Naive thymus-derived CD4-positive, alpha-beta T cell (primary cell): ENCODE measurements around the gene HERPUD1. TPM values are rescaled to one million over a fixed set of nuclear protein-coding genes. Genes with fewer than 3 reads are reported as not detected.
A peak's percentile ranks its signal among the peaks of the same experiment; 100 is the strongest.

Experiments used
- ATAC-seq: fragments of 150-1000 bp; cut with Tn5 transposase; 2 replicates; pipeline ENCODE4 v1.10.0; 2021; ENCODE audit warnings: mild to moderate bottlenecking, moderate library complexity
- CTCF ChIA-PET: fragments of 350-600 bp; sonication (Branson Sonifier 250); formaldehyde crosslinking; loops from one replicate; lab custom pipeline; 2021; ENCODE audit warnings: antibody characterized with exemption; lab: Charles Lee
- POLR2A ChIA-PET: fragments of 350-600 bp; sonication (Branson Sonifier 250); formaldehyde crosslinking; loops from one replicate; lab custom pipeline; 2021; ENCODE audit warnings: antibody characterized with exemption, inconsistent platforms; lab: Charles Lee
- DNase-seq, 9 donors: peaks; one replicate each; pipeline versions ENCODE4 v3.0.0 to v3.0.0-alpha.2; 2020 to 2022; ENCODE audit warnings: mixed read lengths in 1 of 9
- H3K27ac ChIP-seq: one replicate; pipeline ENCODE4 v1.7.0; 2013; ENCODE audit warnings: mild to moderate bottlenecking, low read depth, low read length, moderate library complexity
- H3K27me3 ChIP-seq, 2 donors: one replicate each; pipeline ENCODE4 v1.7.0; 2013; ENCODE audit warnings: low read length in 2 of 2, mild to moderate bottlenecking in 2 of 2, moderate library complexity in 2 of 2; ENCODE audit not compliant: control insufficient read depth in 2 of 2, insufficient read depth in 2 of 2
- H3K36me3 ChIP-seq, 3 experiments: 1 replicate in 2 of 3; 2 replicates in 1 of 3; pipeline ENCODE4 v1.7.0; 2013; ENCODE audit warnings: low read length in 3 of 3, mild to moderate bottlenecking in 3 of 3, moderate library complexity in 1 of 3; ENCODE audit not compliant: insufficient read depth in 3 of 3, control insufficient read depth in 2 of 3
- H3K4me1 ChIP-seq, 2 donors: one replicate each; pipeline ENCODE4 v1.7.0; 2013; ENCODE audit warnings: low read length in 2 of 2, mild to moderate bottlenecking in 2 of 2, moderate library complexity in 1 of 2; ENCODE audit not compliant: control insufficient read depth in 2 of 2, insufficient read depth in 2 of 2
- H3K4me3 ChIP-seq: 2 replicates; pipeline ENCODE4 v1.7.0; 2013; ENCODE audit warnings: mild to moderate bottlenecking, low read length
- H3K9me3 ChIP-seq, 3 experiments: 1 replicate in 2 of 3; 2 replicates in 1 of 3; pipeline ENCODE4 v1.7.0; 2013; ENCODE audit warnings: low read length in 3 of 3; ENCODE audit not compliant: control insufficient read depth in 2 of 3
- H3K27ac Mint-ChIP-seq, 9 donors: one replicate each; pipeline ENCODE4 v1.8.0; 2020 to 2022; ENCODE audit warnings: mixed read lengths in 9 of 9, mild to moderate bottlenecking in 8 of 9, moderate library complexity in 5 of 9, inconsistent platforms in 2 of 9
- H3K27me3 Mint-ChIP-seq, 5 donors: one replicate each; pipeline ENCODE4 v1.8.0; 2021 to 2022; ENCODE audit warnings: mixed read lengths in 5 of 5, mild to moderate bottlenecking in 1 of 5
- H3K36me3 Mint-ChIP-seq, 5 donors: one replicate each; pipeline ENCODE4 v1.8.0; 2020 to 2022; ENCODE audit warnings: mixed read lengths in 5 of 5, mild to moderate bottlenecking in 3 of 5, inconsistent platforms in 1 of 5
- H3K4me1 Mint-ChIP-seq, 7 donors: one replicate each; pipeline ENCODE4 v1.8.0; 2020 to 2022; ENCODE audit warnings: mixed read lengths in 7 of 7, mild to moderate bottlenecking in 3 of 7, inconsistent platforms in 1 of 7
- H3K4me3 Mint-ChIP-seq, 10 donors: one replicate each; pipeline ENCODE4 v1.8.0; 2020 to 2022; ENCODE audit warnings: mild to moderate bottlenecking in 10 of 10, mixed read lengths in 10 of 10, moderate library complexity in 6 of 10, inconsistent platforms in 2 of 10
- H3K9me3 Mint-ChIP-seq, 11 donors: one replicate each; pipeline ENCODE4 v1.8.0; 2020 to 2022; ENCODE audit warnings: mixed read lengths in 11 of 11, mild to moderate bottlenecking in 4 of 11, inconsistent platforms in 1 of 11, moderate library complexity in 1 of 11
- intact Hi-C, 2 donors: fragments of 100-400 bp; cut with micrococcal nuclease; formaldehyde crosslinking; loops; one replicate each; pipeline ENCODE4 v1.15.1; 2023
- polyA plus RNA-seq, 2 donors: library from polyadenylated mRNA; unstranded; fragments of 300-500 nt; fragmentation: Illumina TruSeq; gene quantifications; one replicate each; pipeline ENCODE4 v1.2.3, GENCODE V29; 2021
- total RNA-seq, 6 experiments: library from RNA in 5 of 6; stranded (reverse) in 5 of 6; gene quantifications; 1 replicate in 5 of 6; 2 replicates in 1 of 6; pipeline ENCODE4 v1.2.3 and lab custom pipeline; 2021 to 2026

HERPUD1 gene
- total and polyA plus RNA-seq, 7 experiments from 2014 or later, result 42.0 to 226 (median 117) TPM

DNA sequence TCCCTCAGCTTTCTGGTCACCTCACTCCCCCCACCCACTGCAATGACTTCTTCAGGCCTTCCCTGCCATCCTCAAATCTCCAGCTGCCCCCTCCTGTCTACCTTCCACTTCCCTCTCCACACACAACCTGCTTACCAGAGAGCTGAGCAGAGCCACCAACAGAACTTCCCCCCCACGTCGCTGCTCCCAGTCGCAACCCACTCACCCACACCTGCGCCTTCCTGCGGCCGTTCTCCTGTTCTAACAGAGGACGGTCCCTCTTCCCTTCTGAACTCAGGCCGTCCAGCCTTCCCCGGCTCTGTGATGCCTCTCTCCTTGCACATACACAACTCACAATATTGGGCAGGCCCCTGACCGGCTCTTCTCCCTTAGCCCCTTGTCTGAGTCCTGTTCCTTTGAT is 43.8 kb downstream of the HERPUD1 start:
- H3K9me3 ChIP-seq, result no peaks in the 10 kb centered on the region
- ATAC-seq, result no peak
- H3K36me3 ChIP-seq, result no peaks in the 10 kb centered on the region
- intact Hi-C loops, result no loop called here
- Mint-ChIP-seq H3K36me3 (peaks cover 0 to 4% (median 0%) of the 10 kb centered on the region in 5 donors), H3K9me3 (peaks cover 0 to 1% (median 0%) of the 10 kb centered on the region in 11 donors), H3K4me1 (peaks cover 19 to 58% (median 50%) of the 10 kb centered on the region in 7 donors), H3K27me3 (no peaks in the 10 kb centered on the region), H3K4me3 (peak overlapping the region in 6 of 10 donors; percentile 13 to 66 (median 51)), H3K27ac (peak overlapping the region in 8 of 9 donors; percentile 41 to 70 (median 56))
- peaks cover 9 to 16% of the 10 kb centered on the region in 2 donors for H3K4me1 ChIP-seq
- no peak overlapping the region for H3K27ac ChIP-seq
- POLR2A ChIA-PET, result interaction anchor here (1.1 to 2.2 kb wide), 5 partner anchors 10 to 57 kb away, joined by 3 to 6 read pairs (median 3); partner anchors contain the start of gene NLRC5
- CTCF ChIA-PET, result interaction anchor here (0.8 to 1.1 kb wide), 3 partner anchors 9 to 14 kb away, joined by 3 read pairs; partner anchors contain the start of gene NLRC5
- no peaks in the 10 kb centered on the region for H3K27me3 ChIP-seq
- H3K4me3 ChIP-seq, result no peak overlapping the region
- DNase-seq, result no peak

DNA sequence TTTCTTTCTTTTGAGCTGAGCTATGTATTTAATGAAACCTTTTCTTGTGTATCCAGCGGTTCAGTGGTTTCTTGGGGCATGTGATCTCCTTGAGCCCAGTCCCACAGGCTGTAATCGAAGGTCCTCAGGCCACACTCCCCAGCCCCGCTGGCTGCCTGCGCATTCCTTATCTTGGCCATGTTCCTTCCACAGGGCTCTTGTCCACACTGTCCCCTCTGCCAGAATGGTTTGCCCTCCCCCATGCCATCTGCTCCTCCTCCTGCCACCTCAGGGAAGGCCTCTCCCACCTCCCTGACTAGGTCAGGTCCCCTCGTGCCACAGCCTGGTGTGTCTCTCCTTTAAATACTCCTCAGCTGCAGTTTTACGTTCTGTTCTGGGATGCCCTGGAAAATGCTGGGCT is 45.3 kb downstream of the HERPUD1 start:
- Histone ChIP-seq H3K36me3 (peaks cover 0 to 7% (median 0%) of the 10 kb centered on the region in 3 experiments), H3K9me3 (no peaks in the 10 kb centered on the region), H3K4me3 (no peak overlapping the region), H3K27ac (no peak overlapping the region), H3K27me3 (no peaks in the 10 kb centered on the region), H3K4me1 (peaks cover 14 to 16% of the 10 kb centered on the region in 2 donors)
- ChIA-PET CTCF (interaction anchor here (1.0 to 2.3 kb wide), 2 partner anchors 9 to 13 kb away, joined by 3 to 5 read pairs; no protein-coding TSS in a partner anchor), POLR2A (interaction anchor here (1.3 to 2.6 kb wide), 3 partner anchors 8 to 11 kb away, joined by 3 to 14 read pairs (median 3); partner anchors contain the start of gene NLRC5)
- Mint-ChIP-seq H3K4me3 (peak overlapping the region in 1 of 10 donors; percentile 42), H3K27ac (peak overlapping the region in 4 of 9 donors; percentile 15 to 86 (median 74)), H3K9me3 (peaks cover 0 to 1% (median 0%) of the 10 kb centered on the region in 11 donors), H3K27me3 (no peaks in the 10 kb centered on the region), H3K36me3 (peaks cover 0 to 12% (median 5%) of the 10 kb centered on the region in 5 donors), H3K4me1 (peaks cover 32 to 66% (median 59%) of the 10 kb centered on the region in 7 donors)
- no peak for ATAC-seq
- intact Hi-C loops, result no loop called here
- DNase-seq, result no peak

- no peaks in the 10 kb centered on the region for H3K27me3 Mint-ChIP-seq
- Histone ChIP-seq H3K36me3 (peaks cover 0 to 9% (median 0%) of the 10 kb centered on the region in 3 experiments), H3K4me3 (no peak overlapping the region), H3K4me1 (peaks cover 12 to 21% of the 10 kb centered on the region in 2 donors), H3K27ac (no peak overlapping the region), H3K9me3 (no peaks in the 10 kb centered on the region), H3K27me3 (no peaks in the 10 kb centered on the region)
- intact Hi-C loops, result no loop called here
- ChIA-PET POLR2A (interaction anchor here (1.3 to 2.6 kb wide), 2 partner anchors 10 to 12 kb away, joined by 3 to 14 read pairs; partner anchors contain the start of gene NLRC5), CTCF (interaction anchor here (2.3 kb wide), 1 partner anchor 13 kb away, joined by 5 read pairs; no protein-coding TSS in a partner anchor)
- no peak overlapping the region for H3K4me3 Mint-ChIP-seq
- H3K27ac Mint-ChIP-seq, result peak overlapping the region in 4 of 9 donors; percentile 42 to 86 (median 61)
- DNase-seq, result no peak
- ATAC-seq, result no peak
- peaks cover 39 to 71% (median 66%) of the 10 kb centered on the region in 7 donors for H3K4me1 Mint-ChIP-seq
- H3K9me3 Mint-ChIP-seq, result peaks cover 0 to 1% (median 0%) of the 10 kb centered on the region in 11 donors
- H3K36me3 Mint-ChIP-seq, result peaks cover 0 to 18% (median 5%) of the 10 kb centered on the region in 5 donors
These were observed 46.0 kb downstream of the HERPUD1 start for GRCh38 chr16:56977823-56978430.

DNA sequence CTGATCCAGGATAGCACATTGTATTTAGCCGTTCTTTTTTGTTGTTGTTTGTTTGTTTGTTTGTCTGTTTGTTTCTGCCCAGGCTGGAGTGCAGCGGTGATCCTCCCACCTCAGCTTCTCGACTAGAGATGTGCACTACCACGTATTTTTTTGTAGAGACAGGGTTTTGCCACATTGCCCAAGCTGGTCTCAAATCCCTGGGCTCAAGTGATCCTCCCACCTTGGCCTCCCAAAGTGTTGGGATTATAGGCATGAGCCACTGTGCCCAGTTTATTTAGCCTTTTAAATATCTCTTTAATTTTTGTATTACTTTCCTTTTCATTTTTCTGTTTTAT is 48.2 kb downstream of the HERPUD1 start:
- CTCF ChIA-PET, result no interaction called here
- Mint-ChIP-seq H3K4me1 (peaks cover 48 to 71% (median 62%) of the 10 kb centered on the region in 7 donors), H3K9me3 (no peaks in the 10 kb centered on the region), H3K27ac (peak overlapping the region in 6 of 9 donors; percentile 34 to 96 (median 82)), H3K4me3 (no peak overlapping the region), H3K36me3 (peaks cover 4 to 26% (median 11%) of the 10 kb centered on the region in 5 donors), H3K27me3 (no peaks in the 10 kb centered on the region)
- no peak for ATAC-seq
- H3K27me3 ChIP-seq, result no peaks in the 10 kb centered on the region
- no peak for DNase-seq
- POLR2A ChIA-PET, result interaction anchor here (1.1 kb wide), 1 partner anchor 9 kb away, joined by 3 read pairs; the partner anchor contains the start of gene NLRC5
- no peak overlapping the region for H3K27ac ChIP-seq
- intact Hi-C loops, result no loop called here
- H3K4me3 ChIP-seq, result no peak overlapping the region
- H3K4me1 ChIP-seq, result peaks cover 12 to 35% of the 10 kb centered on the region in 2 donors
- H3K36me3 ChIP-seq, result peaks cover 0 to 9% (median 0%) of the 10 kb centered on the region in 3 experiments
- no peaks in the 10 kb centered on the region for H3K9me3 ChIP-seq

DNA sequence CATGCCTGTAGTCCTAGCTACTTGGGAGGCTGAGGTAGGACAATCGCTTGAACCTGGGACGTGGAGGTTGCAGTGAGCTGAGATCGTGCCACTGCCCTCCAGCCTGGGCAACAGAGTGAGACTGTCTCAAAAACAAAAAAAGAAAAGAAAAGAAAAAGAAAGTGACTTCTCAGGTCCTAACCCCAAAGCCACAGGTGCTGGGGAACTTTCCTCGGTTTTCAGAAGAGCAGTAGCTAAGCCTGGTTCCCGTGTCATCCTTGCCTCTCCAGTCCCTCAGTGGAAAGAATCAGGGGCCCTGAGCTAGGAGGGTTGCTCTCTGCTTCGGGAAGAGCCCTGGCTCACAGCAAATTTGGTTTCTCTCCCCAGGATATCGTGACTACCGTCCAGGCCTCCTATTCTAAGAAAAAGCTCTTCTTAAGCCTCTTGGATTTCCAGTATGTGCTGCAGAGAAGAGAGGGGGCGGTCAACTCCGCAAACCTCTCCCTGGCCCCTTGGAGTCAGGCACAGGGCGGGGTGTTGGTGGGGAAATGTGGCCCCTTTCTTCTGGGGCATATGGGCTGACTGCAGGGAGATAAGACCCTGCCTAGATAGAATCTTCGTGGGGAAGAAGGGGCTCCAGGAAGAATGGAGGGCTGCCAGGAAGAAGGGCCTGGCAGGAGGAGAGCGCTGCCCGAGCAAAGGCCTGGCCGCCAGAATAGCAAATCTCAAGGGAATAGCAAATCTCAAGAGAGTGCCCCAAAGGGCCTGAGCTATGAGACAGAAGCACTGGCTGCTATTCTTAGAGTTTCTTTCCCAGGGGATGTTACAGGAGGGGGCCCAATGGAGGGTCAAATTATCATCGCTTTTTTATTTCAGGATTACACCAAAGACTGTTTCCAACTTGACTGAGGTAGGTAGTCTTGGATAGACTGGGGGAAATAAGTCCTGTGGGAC is 49.1 kb downstream of the HERPUD1 start:
- Mint-ChIP-seq H3K36me3 (peaks cover 4 to 32% (median 11%) of the 10 kb centered on the region in 5 donors), H3K27me3 (no peaks in the 10 kb centered on the region), H3K4me3 (no peak overlapping the region), H3K4me1 (peaks cover 47 to 71% (median 62%) of the 10 kb centered on the region in 7 donors), H3K27ac (peak overlapping the region; percentile 12 to 96 (median 79)), H3K9me3 (no peaks in the 10 kb centered on the region)
- peaks cover 14 to 35% of the 10 kb centered on the region in 2 donors for H3K4me1 ChIP-seq
- H3K36me3 ChIP-seq, result peaks cover 0 to 9% (median 0%) of the 10 kb centered on the region in 3 experiments
- peak overlapping the region; percentile 14 for H3K27ac ChIP-seq
- H3K27me3 ChIP-seq, result no peaks in the 10 kb centered on the region
- DNase-seq (no peak), ATAC-seq (no peak)
- H3K9me3 ChIP-seq, result no peaks in the 10 kb centered on the region
- ChIA-PET CTCF (interaction anchor here (0.6 to 1.4 kb wide), 2 partner anchors 112 to 205 kb away, joined by 3 read pairs; partner anchors contain the start of gene PSME3IP1), POLR2A (interaction anchor here (0.7 to 9.7 kb wide), 5 partner anchors 8 to 204 kb away, joined by 3 to 88 read pairs (median 3); partner anchors contain the start of genes NLRC5 and PSME3IP1)
- H3K4me3 ChIP-seq, result no peak overlapping the region
- intact Hi-C loops, result no loop called here
